ENCODE results near the gene IL23R. TPM values are rescaled to one million over a fixed set of nuclear protein-coding genes. Genes with fewer than 3 reads are reported as not detected.

The IL23R gene
- total RNA-seq, 2 donors from 2014 or later, result not detected

DNA sequence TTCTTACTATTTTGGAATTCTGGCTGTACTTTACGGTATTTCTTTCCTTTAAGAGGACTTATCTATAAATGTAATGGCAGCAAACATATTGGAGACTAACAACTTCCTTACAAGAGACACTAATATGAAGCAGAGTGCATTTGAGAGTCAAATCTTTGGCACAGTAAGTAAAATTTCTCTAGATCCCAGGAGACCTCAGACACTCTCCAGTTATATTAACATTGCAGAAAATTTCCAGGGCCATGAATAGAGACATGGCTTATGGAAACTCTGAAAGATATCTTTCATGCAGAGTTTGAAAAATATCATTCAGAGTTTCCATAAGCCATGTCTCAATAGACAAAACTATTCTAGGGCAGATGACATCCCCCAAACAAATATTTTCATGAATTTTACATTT lies 51.2 kb downstream of the IL23R start:
- ATAC-seq, result no peak
- intact Hi-C loops (cut with DNase I), result no loop called here
- DNase-seq, result no peak

- no peak for ATAC-seq
- intact Hi-C loops (cut with DNase I), result no loop called here
- DNase-seq, result no peak
These were observed 51.7 kb downstream of the IL23R start for GRCh38 chr1:67217938-67218337.

GRCh38 chr1:67224856-67225255 lies 58.6 kb downstream of the IL23R start:
- intact Hi-C loops (cut with DNase I), result no loop called here
- DNase-seq (no peak), ATAC-seq (no peak)

- DNase-seq (no peak), ATAC-seq (no peak)
- intact Hi-C loops (cut with DNase I), result no loop called here
These were observed 60.4 kb downstream of the IL23R start for GRCh38 chr1:67226688-67227087.

DNA sequence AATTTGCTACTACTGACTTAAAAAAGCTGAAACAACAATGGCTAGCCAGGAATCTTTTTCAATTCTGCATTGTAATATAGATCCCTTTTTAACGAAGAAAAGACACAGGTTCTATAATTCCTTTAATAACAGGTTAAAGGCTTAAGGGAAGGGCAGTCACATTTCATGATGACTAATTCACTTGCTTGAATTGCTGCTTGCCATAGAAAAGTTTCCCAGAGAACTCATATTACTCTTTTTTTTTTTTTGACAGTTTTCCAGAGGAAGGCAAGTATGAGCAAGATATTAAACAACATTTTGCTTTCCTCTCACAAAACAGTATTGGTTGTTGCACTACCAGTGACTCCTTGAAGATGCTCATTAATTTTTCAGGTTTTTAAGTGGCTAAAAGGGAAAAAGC lies 60.9 kb downstream of the IL23R start:
- intact Hi-C loops (cut with DNase I), result no loop called here

DNA sequence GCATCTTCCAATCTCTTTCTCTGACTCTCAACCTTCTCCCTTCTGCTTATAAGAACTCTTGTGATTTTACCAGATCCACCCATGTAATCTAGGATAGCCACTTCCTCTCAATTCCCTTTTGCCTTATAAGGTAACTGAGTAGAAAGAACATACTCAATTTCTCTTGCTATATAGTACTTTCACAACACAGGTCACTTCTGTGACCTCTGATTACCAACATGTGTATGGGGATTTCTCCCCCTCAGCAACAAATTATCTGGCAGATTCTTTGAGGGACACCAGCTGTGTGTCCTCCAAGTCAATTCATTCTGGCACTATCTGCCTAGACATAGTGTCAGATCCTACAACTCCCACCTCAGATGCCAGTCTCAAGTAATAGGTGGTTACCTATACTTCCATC lies 62.5 kb downstream of the IL23R start:
- ATAC-seq, result no peak
- intact Hi-C loops (cut with DNase I), result no loop called here
- DNase-seq, result no peak

More for the DNA sequence above, 60.9 kb downstream of the IL23R start:
- DNase-seq (no peak), ATAC-seq (no peak)

GRCh38 chr1:67230539-67230938 lies 64.3 kb downstream of the IL23R start:
- intact Hi-C loops (cut with DNase I), result loop anchor here in 1 of 2 donors (5.0 kb wide), 1 partner anchor 262 kb away; no protein-coding TSS in a partner anchor
- ATAC-seq (no peak), DNase-seq (no peak)

DNA sequence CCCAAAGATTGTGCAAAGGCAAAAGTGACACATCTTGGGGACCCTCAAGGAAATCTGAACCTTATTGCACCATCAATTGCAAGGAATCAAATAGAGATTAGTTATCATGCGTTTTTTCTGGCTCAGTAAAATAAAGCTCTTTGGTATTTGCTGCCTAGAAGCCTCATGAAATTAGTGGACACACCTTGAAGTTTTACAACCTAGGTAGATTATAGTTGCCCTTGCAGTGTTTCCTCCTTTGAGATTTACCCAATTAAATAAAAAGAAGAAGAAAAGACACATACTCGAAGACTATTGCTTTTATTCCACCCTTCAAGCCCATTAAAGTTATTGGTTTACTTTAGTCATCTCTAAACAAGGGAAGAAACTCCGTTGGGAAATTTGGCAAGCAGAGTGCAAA lies 70.0 kb downstream of the IL23R start:
- DNase-seq (no peak), ATAC-seq (no peak)
- intact Hi-C loops (cut with DNase I), result no loop called here

GRCh38 chr1:67239738-67240137 lies 73.5 kb downstream of the IL23R start:
- ATAC-seq (no peak), DNase-seq (no peak)
- intact Hi-C loops (cut with DNase I), result no loop called here

GRCh38 chr1:67241200-67241746 lies 75.0 kb downstream of the IL23R start:
- ATAC-seq, result no peak
- intact Hi-C loops (cut with DNase I), result no loop called here

GRCh38 chr1:67242016-67242415 lies 75.8 kb downstream of the IL23R start:
- ATAC-seq (no peak), DNase-seq (no peak)
- intact Hi-C loops (cut with DNase I), result no loop called here

More at GRCh38 chr1:67241200-67241746, 75.0 kb downstream of the IL23R start:
- DNase-seq, result no peak

DNA sequence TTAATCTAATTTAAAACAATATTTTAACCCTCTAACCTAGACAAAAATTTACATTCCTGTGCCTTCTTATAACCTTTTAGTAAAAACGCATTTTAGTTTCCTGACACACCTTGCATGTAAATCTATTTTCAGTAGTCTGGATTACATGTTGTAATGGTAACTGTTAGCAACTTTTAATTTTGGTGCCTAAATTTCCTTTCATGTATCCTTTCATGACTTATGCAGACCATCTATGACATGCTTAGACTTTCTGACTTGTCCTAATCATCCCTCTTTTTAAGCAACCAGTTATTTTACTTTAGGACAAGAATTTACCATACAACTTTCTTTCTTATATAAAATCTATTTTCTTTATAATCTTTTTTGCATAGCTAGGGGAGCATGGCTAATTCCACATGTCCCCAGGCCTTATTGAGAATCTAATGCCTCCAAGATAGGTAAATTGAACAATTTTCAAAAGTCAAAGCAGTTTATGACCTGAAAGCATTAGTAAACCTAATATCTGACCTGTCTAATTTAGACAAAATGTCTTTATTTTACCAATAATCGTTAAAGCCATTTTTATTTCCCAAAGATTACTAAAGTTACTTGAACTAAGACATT lies 83.9 kb downstream of the IL23R start:
- intact Hi-C loops (cut with DNase I), result no loop called here
- DNase-seq (no peak), ATAC-seq (no peak)

DNA sequence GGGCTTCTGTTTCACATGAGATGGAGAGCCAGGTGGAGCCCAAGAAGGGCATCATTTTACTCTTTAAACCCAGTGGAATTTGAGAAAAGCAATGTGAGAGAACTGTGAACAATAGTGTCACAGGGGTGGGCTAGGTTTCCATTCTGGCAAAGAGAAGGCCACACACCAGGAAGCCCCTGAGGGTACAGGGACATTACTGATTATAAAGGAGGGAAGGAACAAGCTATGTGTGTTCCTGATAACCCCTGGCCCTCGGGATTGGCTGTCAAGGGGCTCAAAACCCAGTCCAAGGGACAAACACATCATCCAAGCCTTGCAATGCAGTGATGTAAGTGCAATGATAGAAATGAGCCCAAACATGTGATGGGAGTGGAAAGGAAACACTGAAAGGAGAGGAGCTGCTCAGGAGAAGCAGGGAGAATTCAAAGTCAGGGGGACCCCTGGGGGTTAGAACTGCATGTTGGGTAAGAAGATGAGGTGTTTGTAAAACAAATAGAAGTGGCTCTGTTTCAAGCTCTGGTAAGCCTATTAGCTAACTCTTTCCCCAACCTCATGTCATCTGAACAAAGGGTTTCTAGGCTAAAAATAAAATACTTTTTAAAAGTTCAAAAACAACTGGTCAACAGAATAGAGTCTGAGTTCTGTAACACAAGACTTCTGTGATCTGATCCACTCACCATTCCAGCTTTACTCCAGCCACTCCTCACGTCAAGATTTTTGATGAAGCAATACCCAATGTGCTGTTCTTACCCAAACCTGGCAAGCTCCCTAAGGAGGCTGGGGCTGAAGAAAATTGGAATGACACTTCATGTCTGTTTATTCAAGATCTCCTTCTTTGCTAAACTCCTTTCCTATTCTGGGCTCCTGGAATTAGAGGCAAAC lies 90.3 kb downstream of the IL23R start:
- ATAC-seq (peak; percentile 27 to 79), DNase-seq (peak; percentile 22)
- intact Hi-C loops (cut with DNase I), result no loop called here

DNA sequence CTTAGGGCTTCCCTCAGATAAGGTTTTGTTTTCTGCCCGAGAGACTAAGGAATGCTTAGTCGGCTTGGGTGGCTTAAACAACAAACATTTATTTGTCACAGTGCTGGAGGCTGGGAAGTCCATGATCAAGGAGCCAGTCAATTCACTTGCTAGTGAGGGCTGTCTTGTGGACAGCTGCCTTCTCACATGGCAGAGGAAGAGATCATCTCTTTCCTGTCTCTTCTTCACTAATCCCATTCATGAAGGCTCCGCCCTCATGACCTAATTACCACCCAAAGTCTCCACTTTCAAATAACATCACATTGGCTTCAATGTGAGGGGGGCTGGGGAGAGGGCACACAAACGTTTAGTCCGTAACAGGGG lies 90.9 kb downstream of the IL23R start:
- ATAC-seq (no peak), DNase-seq (no peak)
- intact Hi-C loops (cut with DNase I), result no loop called here

GRCh38 chr1:67261680-67262079 lies 95.4 kb downstream of the IL23R start:
- intact Hi-C loops (cut with DNase I), result no loop called here
- no peak for ATAC-seq
- no peak for DNase-seq

DNA sequence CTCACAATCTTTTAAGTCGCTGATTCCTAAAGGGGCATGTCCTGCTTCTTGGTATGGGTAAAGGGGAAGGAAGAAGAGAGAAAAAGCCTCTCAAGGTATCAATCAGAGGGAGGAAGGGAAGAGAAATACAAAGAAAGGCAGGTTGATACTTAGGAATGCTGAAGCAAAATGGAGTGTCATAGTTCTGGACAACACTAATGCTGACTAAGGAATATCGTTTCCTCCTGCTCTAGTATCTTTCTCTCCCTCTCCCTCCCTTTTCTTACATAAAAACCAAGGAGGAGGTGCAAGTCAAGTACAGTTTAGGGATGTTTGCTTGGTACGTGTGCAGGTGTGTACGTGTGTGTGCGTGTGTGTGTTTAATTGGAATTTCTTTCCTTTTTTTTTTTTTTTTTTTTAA lies 96.5 kb downstream of the IL23R start:
- intact Hi-C loops (cut with DNase I), result no loop called here

DNA sequence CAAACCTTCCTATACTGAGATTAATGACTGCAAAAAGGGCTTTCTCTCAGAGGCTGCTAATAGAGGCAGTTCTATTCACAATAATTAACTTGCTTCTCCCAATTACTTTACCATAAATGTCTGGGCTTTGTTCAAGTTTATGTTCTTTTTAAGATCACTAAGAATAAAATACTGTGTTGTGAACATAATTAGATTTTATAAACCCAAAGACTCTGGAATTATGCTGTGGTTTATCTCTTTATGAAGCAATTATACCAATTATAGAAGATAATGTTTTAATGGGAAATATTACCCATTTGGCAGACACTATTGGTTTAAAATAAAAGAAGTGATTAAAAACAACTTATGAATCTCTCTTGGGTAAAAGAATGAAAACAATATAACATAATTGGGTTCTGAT lies 97.9 kb downstream of the IL23R start:
- ATAC-seq (no peak), DNase-seq (no peak)
- intact Hi-C loops (cut with DNase I), result no loop called here

More for the DNA sequence above, 96.5 kb downstream of the IL23R start:
- DNase-seq (no peak), ATAC-seq (no peak)

DNA sequence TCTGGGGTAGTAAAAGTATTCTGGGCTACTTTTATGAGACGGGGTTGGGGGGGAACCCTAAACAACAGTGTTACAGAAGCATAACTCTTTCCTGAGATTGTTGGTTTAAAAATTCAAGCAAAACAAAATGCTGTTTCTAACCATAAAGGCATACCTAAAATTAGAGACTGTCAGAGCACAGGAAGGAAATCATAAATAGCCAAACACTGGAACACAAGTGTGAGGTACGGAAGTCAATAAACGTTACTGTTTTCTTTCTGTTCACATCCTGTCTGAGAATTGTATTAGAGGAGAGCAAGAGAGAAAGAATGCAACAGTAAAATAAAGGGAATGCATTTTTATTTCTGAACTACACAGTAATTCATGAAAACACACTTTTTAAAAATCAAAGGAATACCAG lies 98.6 kb downstream of the IL23R start:
- intact Hi-C loops (cut with DNase I), result no loop called here
- ATAC-seq (no peak), DNase-seq (no peak)

DNA sequence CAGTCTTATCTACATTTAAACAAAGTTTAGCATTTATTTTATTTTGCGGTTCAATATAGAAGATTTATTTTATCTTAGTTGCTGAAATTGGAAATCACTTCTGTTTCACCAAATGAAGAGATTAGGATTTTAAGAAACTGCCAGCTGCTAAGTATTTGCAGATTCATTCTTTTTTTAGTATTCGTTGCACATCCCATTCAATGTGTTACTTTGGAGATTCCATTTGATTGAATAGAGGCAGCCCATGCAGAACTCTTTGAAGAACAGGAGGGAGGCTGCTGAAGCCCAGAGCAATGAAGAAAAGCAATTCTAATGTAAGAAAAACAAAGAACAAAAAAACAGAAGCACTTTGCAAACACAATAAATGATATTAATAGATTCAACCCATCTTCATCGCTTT lies 102.8 kb downstream of the IL23R start:
- ATAC-seq (no peak), DNase-seq (no peak)
- intact Hi-C loops (cut with DNase I), result no loop called here

DNA sequence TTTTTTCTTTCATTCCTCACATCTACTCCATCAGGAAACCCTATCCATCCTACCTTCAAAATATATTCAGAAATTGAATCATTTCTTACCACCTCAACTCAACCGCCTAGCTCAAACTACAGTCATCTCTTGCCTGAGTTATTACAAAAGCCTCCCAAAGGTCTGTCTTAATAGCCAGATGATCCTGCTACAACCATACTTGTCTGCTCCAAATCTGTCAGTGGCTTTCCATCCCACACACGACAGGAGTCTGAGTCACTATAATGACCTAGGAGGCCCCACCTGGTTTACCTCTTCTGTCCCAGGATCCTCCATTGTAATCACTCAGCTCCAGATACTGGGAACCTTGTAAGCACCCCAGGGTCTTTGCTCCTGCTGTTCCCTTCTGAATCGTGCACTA lies 104.3 kb downstream of the IL23R start:
- DNase-seq, result no peak
- intact Hi-C loops (cut with DNase I), result no loop called here
- no peak for ATAC-seq

GRCh38 chr1:67273591-67273990 lies 107.3 kb downstream of the IL23R start:
- intact Hi-C loops (cut with DNase I), result no loop called here
- DNase-seq (no peak), ATAC-seq (no peak)

Data from left cardiac atrium (tissue), 4 donors.